MM.1S (cell line): ENCODE results near the gene SRPK3.

Source experiments
- EZH2phosphoT487 ChIP-seq: fragments of 300-600 bp; sonication (generic); IDR thresholded peaks from 2 replicates; pipeline ENCODE4 v1.6.1; 2018; ENCODE audit warnings: antibody characterized with exemption, low read length
- TF ChIP-seq, protein P1 (sequence below): fragments of 300-600 bp; sonication (generic); IDR thresholded peaks from 2 replicates; pipeline ENCODE4 v1.5.1; 2016; ENCODE audit warnings: antibody characterized with exemption, low read length, mixed read lengths

DNA sequence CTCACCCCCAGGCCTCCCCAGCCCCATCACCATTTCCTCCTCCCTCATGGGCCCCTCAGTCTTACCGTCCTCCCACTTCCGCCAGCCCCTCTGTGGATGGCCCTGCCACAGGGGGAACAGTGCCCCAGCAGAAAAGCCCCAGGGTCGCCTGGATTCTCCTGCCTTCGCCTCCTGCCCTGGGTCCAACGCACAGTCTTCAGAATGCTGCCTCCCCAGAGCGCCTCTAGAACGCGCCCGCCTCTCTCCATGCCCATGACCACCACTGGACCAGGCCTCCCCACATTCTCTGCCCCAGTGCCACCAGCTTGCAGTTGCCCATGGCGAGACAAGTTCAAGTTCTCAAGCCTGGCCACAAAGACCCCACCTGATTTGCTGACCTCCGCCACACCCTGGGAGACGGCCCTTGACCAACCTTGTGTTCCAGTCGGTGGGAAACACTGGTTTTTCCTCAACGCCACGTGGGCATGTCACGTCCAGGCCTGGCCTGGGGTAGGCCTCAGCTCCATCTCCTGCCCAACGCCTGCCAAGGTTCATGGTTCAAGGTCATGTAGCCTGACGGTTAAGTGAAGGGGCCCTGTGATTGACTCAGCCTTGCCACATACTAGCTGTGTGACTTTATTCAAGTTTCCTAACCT lies 17.4 kb upstream of the SRPK3 start:
- TF ChIP-seq, protein P1, sequence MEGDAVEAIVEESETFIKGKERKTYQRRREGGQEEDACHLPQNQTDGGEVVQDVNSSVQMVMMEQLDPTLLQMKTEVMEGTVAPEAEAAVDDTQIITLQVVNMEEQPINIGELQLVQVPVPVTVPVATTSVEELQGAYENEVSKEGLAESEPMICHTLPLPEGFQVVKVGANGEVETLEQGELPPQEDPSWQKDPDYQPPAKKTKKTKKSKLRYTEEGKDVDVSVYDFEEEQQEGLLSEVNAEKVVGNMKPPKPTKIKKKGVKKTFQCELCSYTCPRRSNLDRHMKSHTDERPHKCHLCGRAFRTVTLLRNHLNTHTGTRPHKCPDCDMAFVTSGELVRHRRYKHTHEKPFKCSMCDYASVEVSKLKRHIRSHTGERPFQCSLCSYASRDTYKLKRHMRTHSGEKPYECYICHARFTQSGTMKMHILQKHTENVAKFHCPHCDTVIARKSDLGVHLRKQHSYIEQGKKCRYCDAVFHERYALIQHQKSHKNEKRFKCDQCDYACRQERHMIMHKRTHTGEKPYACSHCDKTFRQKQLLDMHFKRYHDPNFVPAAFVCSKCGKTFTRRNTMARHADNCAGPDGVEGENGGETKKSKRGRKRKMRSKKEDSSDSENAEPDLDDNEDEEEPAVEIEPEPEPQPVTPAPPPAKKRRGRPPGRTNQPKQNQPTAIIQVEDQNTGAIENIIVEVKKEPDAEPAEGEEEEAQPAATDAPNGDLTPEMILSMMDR = no peak
- TF ChIP-seq EZH2phosphoT487 = no peak
